Epithelial cell of proximal tubule (primary cell): ENCODE measurements around the gene CDC16. TPM values are rescaled to one million over a fixed set of nuclear protein-coding genes. Genes with fewer than 3 reads are reported as not detected.

Experiments used
- DNase-seq: peaks from one replicate; pipeline ENCODE4 v3.0.0-alpha.2; 2011; ENCODE audit warnings: low read depth
- H3K4me3 ChIP-seq: 2 replicates; pipeline ENCODE4 v1.5.1; 2011; ENCODE audit warnings: low read depth, mild to moderate bottlenecking, low read length
- CTCF ChIP-seq: conservative IDR thresholded peaks from 2 replicates; pipeline ENCODE4 v1.5.1; 2012; ENCODE audit warnings: low read depth, mild to moderate bottlenecking, low read length
- total RNA-seq: library from RNA; depleted of rRNA; stranded (reverse); fragments of >200 nt; gene quantifications from 2 replicates; pipeline ENCODE4 v1.2.3, GENCODE V29; 2015

CDC16 gene
- total RNA-seq, 1 donor from 2014 or later: 20.0 TPM

- peak overlapping the region; percentile 65 for H3K4me3 ChIP-seq
- DNase-seq: no peak
- no peak for TF ChIP-seq CTCF
Measured at GRCh38 chr13:114315074-114315785, 80.5 kb downstream of the CDC16 start.

GRCh38 chr13:114318624-114319023 lies 83.9 kb downstream of the CDC16 start:
- TF ChIP-seq CTCF: no peak
- H3K4me3 ChIP-seq: no peak overlapping the region
- no peak for DNase-seq

- TF ChIP-seq CTCF: no peak
- no peak for DNase-seq
- H3K4me3 ChIP-seq: no peak overlapping the region
Measured at GRCh38 chr13:114319441-114319913, 84.8 kb downstream of the CDC16 start.

- H3K4me3 ChIP-seq: no peak overlapping the region
- no peak for TF ChIP-seq CTCF
- no peak for DNase-seq
Measured at GRCh38 chr13:114320065-114320464, 85.4 kb downstream of the CDC16 start.

- DNase-seq: no peak
- H3K4me3 ChIP-seq: no peak overlapping the region
- no peak for TF ChIP-seq CTCF
Measured at GRCh38 chr13:114321256-114321655, 86.6 kb downstream of the CDC16 start.

Other genes starting within 250 kb of the CDC16 start
- gene RASA3, start 102.3 kb upstream of the CDC16 start, total RNA-seq: 25.7 and 26.8 TPM in 2 replicates
- gene CFAP97D2, start 55.6 kb upstream of the CDC16 start, total RNA-seq: not detected in 2 replicates
- 19.3 and 19.5 TPM in 2 replicates for gene UPF3A, start 46.7 kb downstream of the CDC16 start, total RNA-seq
- gene CHAMP1, start 79.6 kb downstream of the CDC16 start, total RNA-seq: 13.7 and 39.0 TPM in 2 replicates